ENCODE measurements around the gene NUP153. TPM values are rescaled to one million over a fixed set of nuclear protein-coding genes. Genes with fewer than 3 reads are reported as not detected.

NUP153 gene
- total RNA-seq, 4 donors from 2014 or later = 30.0 to 33.5 (median 33.0) TPM

DNA sequence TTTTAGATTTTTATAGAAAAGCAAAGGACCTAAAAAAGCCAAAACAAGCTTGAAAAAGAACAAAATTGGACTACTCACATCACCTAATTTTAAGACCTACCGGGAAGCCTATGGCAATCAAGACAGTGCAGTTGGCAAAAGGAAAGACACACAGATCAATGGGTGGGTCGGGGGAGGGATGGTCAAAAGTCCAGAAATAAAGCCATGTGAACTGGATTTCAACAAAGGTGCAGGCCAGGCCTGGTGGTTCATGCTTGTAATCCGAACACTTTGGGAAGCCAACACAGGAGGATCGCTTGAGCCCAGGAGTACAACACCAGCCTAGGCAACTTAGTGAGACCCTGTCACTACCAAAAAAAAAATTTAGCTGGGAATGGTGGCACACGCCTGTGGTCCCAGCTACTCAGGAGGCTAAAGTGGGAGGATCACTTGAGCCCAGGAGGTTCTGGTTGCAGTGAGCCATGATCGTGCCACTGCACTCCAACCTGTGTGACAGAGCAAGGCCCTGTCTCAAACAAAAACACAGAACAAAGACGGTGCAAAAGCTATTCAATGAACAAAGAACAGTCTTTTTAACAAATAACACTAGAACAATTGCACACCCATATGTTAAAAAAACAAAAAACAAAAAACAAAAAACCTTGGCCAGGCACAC, 34.5 kb downstream of the NUP153 start:
- Histone ChIP-seq H3K4me3 (no peak overlapping the region), H3K27ac (no peak overlapping the region), H3K4me1 (no peaks in the 10 kb centered on the region), H3K27me3 (no peaks in the 10 kb centered on the region), H3K9me3 (peaks cover 0 to 4% (median 0%) of the 10 kb centered on the region in 4 donors), H3K36me3 (peaks cover 0 to 72% (median 3%) of the 10 kb centered on the region in 3 donors)
- 95 to 97% methylated on average over 7 of the region's 7 CpGs for WGBS, 2 donors
- no peak for DNase-seq (ENCODE audit: low spot score in 2 of 2)
- TF ChIP-seq EP300 (IDR thresholded peaks at IDR 0.05) (no peak), POLR2A (IDR thresholded peaks at IDR 0.05) (no peak), CTCF (IDR thresholded peaks at IDR 0.05) (no peak)

DNA sequence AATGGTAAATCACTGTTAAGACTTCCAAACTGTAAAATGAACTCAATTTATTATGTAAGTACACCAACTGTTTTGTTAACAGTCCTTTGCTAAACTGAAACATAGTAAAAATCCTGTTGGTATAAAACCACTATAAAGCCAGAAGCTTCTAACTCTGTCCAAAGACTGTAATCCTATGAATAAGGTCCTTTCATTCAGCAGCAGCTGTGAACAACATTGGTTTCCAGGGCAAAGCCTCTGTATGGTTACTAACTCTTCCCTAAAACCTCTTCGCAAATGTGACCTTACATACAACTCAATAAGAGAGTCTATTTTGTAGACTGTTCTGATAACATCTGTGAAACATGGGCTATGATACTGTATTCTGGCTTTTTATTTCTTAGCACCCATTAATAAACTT, 40.1 kb downstream of the NUP153 start:
- Histone ChIP-seq H3K36me3 (peaks cover 0 to 79% (median 2%) of the 10 kb centered on the region in 3 donors), H3K27me3 (no peaks in the 10 kb centered on the region)
- no peak for DNase-seq (ENCODE audit: low spot score in 2 of 2)

GRCh38 chr6:17665132-17665531, 41.6 kb downstream of the NUP153 start:
- Histone ChIP-seq H3K4me3 (no peak overlapping the region), H3K4me1 (no peaks in the 10 kb centered on the region), H3K36me3 (peaks cover 0 to 84% (median 7%) of the 10 kb centered on the region in 3 donors), H3K27me3 (no peaks in the 10 kb centered on the region), H3K27ac (no peak overlapping the region), H3K9me3 (no peaks in the 10 kb centered on the region)
- TF ChIP-seq EP300 (IDR thresholded peaks at IDR 0.05) = no peak
- no peak for TF ChIP-seq CTCF (IDR thresholded peaks at IDR 0.05)
- TF ChIP-seq POLR2A (IDR thresholded peaks at IDR 0.05) = no peak
- 86 to 89% methylated on average over 1 of the region's 1 CpG for WGBS, 2 donors
- no peak for DNase-seq (ENCODE audit: low spot score in 2 of 2)

More for the DNA sequence above, 40.1 kb downstream of the NUP153 start:
- WGBS, 2 donors = 45 to 61% methylated on average over 1 of the region's 1 CpG
- Histone ChIP-seq H3K9me3 (peaks cover 0 to 4% (median 0%) of the 10 kb centered on the region in 4 donors), H3K4me1 (no peaks in the 10 kb centered on the region), H3K27ac (no peak overlapping the region), H3K4me3 (no peak overlapping the region)
- TF ChIP-seq CTCF (IDR thresholded peaks at IDR 0.05) = no peak
- TF ChIP-seq EP300 (IDR thresholded peaks at IDR 0.05) = no peak
- TF ChIP-seq POLR2A (IDR thresholded peaks at IDR 0.05) = no peak

- WGBS, 2 donors = 94% methylated on average over 4 of the region's 4 CpGs
- Histone ChIP-seq H3K36me3 (peaks cover 0 to 81% (median 7%) of the 10 kb centered on the region in 3 donors), H3K9me3 (no peaks in the 10 kb centered on the region), H3K27ac (no peak overlapping the region), H3K27me3 (no peaks in the 10 kb centered on the region), H3K4me1 (no peaks in the 10 kb centered on the region), H3K4me3 (no peak overlapping the region)
- no peak for DNase-seq (ENCODE audit: low spot score in 2 of 2)
- TF ChIP-seq CTCF (IDR thresholded peaks at IDR 0.05) (no peak), EP300 (IDR thresholded peaks at IDR 0.05) (no peak), POLR2A (IDR thresholded peaks at IDR 0.05) (no peak)
Observed at GRCh38 chr6:17663226-17663625, 43.5 kb downstream of the NUP153 start.

DNA sequence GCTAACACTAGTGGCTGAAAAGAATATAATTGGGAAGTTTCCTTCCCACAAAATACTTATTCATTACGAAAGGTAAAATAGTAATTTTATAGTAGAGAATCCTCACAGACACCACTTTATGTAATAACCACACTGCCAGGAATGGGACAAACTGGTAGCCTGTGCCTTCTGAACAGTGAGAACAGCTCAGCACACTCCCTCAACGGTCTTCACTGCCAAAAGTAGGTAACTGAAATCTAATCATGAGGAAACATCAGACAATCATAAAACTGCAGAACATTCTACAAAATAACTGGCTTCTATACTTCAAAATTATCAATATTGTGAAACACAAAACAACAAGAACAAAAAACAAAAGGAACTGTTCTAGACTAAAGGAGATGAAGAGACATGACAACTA, 44.1 kb downstream of the NUP153 start:
- Histone ChIP-seq H3K9me3 (no peaks in the 10 kb centered on the region), H3K4me3 (no peak overlapping the region), H3K36me3 (peaks cover 0 to 75% (median 7%) of the 10 kb centered on the region in 3 donors), H3K27me3 (no peaks in the 10 kb centered on the region), H3K4me1 (no peaks in the 10 kb centered on the region), H3K27ac (no peak overlapping the region)
- 83 to 88% methylated on average over 2 of the region's 2 CpGs for WGBS, 2 donors
- no peak for TF ChIP-seq EP300 (IDR thresholded peaks at IDR 0.05)
- no peak for TF ChIP-seq CTCF (IDR thresholded peaks at IDR 0.05)
- no peak for TF ChIP-seq POLR2A (IDR thresholded peaks at IDR 0.05)
- DNase-seq (ENCODE audit: low spot score in 2 of 2) = no peak

All from tibial nerve (tissue), 4 donors.